ENCODE results near the gene EBF3.

Gene EBF3, protein sequence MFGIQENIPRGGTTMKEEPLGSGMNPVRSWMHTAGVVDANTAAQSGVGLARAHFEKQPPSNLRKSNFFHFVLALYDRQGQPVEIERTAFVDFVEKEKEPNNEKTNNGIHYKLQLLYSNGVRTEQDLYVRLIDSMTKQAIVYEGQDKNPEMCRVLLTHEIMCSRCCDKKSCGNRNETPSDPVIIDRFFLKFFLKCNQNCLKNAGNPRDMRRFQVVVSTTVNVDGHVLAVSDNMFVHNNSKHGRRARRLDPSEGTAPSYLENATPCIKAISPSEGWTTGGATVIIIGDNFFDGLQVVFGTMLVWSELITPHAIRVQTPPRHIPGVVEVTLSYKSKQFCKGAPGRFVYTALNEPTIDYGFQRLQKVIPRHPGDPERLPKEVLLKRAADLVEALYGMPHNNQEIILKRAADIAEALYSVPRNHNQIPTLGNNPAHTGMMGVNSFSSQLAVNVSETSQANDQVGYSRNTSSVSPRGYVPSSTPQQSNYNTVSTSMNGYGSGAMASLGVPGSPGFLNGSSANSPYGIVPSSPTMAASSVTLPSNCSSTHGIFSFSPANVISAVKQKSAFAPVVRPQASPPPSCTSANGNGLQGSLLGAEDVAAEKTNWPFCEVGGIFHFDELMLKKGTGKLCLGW

DNA sequence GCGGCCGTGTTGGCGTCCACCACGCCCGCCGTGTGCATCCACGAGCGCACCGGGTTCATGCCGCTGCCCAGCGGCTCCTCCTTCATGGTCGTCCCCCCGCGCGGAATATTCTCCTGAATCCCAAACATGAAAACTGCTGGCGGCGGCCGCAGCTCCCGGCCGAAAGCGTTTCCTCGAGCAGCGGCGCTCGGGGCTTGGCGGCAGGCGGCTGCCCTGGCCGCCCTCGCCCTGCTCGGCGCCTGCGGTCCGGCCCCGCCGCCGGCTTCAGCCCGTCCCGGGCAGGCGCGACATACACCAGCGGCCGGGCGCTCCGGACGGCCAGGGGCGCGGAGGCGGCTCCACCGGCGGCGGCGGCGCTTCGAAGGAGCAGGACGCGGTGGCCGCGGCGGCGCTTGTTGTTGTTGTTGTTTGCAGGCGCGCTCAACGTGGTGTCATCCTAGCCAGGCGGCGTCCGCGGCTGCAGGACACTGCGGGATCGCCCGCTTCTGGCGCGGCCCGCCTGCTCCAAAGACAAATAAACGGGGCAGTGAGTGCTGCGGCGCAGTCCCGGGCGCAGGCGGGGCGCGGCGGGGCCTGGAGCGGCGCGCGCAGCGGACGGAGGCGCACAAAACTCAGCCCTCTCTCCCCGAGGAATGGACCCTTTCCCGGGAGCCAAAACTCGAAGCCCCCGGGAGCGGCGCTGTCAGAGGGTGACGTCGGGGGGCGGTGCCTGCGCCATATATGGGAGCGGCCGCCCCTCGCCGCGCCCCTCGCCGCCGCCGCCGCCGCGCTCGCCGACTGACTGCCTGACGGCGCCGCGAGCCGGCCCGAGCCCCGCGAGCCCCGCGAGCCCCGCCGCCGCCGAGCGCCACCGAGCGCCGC lies at the start of gene EBF3:
EBF3 (minus strand) TSS at position 634 of the 861 bp plus-strand sequence; CDS start at position 128, 506 bp downstream.
- no peak for DNase-seq (ENCODE audit: low read depth)

- DNase-seq (ENCODE audit: low read depth) = no peak
These were observed 49.5 kb upstream of the EBF3 start for GRCh38 chr10:130013335-130014262.

DNA sequence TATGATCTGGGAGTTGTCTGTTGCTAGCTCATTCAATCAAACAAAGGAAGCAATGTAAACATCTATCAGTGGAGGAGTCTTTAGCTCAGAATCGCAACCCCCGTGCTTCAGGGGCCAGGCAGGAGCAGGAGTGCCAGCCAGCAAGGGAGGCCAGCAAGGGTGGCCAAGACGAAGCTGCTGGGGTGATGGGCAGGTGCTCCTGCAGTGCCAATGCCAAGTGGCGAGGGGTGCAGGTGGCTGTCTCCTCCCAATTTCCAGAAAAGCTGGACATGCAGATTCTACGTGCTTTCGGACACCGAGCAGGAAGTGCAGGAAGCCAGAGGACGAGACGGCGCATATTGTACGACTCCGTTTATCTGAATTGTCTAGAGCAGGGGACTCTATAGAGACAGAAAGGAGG lies 48.1 kb upstream of the EBF3 start:
- no peak for DNase-seq (ENCODE audit: low read depth)

DNA sequence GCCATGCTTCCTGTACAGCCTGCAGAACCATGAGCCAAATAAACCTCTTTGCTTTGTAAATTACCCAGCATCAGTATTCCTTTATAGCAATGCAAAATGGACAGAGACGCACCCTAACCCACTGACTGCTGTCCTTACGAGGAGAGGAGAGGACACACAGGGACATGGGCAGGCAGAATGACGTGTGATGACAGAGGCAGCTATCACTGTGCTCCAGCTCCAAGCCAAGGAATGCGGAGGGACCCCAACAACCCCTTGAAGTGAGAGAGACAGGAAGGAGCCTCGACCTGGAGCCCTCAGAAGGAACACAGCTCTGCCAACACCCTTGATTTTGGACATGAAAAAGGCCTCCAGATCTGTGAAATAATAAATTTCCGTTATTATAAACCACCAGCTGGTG lies 46.6 kb upstream of the EBF3 start:
- no peak for DNase-seq (ENCODE audit: low read depth)

- no peak for DNase-seq (ENCODE audit: low read depth)
These were observed 45.2 kb upstream of the EBF3 start for GRCh38 chr10:130009228-130009627.

DNA sequence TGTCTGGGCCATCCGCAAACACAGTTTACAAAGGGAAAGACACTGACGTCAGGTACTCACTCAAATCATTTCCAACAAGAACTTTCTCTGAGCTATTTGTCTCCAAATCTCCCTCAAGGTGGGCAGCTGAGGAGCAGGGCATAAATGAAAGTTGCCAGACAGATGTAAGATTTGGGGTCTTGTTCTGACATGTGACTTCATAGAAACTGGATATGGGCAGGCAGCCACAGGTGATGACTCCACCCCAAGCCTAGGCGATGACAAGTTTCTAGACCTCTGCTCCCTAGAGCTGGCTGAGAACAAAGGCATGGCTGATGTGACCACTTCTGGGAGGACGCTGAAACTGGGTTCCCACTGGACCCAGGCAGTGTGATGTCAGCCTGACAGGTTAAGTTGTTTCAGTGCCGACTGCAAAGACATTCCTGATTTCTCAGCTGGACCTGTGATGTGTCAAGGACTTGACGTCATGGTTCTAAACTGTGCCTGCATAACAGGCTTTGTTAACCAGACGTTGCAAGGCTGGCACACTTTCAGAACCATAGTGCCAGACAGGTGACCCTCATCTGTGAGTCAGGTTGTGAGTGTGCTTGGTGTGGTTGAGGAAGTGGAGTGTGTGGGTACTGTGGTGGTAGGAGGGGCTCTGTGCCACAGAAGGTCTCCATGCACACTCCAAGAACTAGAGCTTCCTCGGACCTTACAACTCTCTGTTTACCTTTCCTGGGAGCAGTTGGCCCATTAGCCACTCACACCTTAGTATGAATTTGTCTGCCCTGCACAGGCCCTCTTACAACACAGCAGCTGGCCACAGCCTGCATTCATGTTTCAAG lies 39.9 kb upstream of the EBF3 start:
- no peak for DNase-seq (ENCODE audit: low read depth)

DNA sequence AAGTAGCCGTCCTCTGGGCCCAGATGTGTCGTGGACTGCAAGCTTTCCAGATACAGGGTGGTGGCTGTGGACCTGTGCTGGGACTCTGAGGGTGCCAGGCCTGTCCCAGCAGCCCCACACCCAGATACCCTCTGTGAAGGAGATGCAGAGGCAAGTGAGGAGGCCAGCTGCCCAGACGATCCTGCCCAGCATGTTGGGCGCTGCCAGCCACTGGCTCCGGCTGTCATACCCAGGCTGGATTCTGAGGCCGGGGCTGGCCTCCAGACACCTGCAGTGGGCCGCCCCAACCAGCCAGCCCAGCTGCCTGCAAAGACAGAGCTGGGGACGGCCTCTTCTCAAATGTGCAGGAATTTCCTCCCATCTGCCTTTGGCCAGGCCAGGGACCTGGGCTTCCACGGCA lies 39.1 kb upstream of the EBF3 start:
- no peak for DNase-seq (ENCODE audit: low read depth)

GRCh38 chr10:130002606-130003005 lies 38.5 kb upstream of the EBF3 start:
- DNase-seq (ENCODE audit: low read depth) = no peak

- DNase-seq (ENCODE audit: low read depth) = no peak
These were observed 36.8 kb upstream of the EBF3 start for GRCh38 chr10:130000918-130001317.

GRCh38 chr10:129999140-129999539 lies 35.1 kb upstream of the EBF3 start:
- no peak for DNase-seq (ENCODE audit: low read depth)

- DNase-seq (ENCODE audit: low read depth) = no peak
These were observed 29.5 kb upstream of the EBF3 start for GRCh38 chr10:129993621-129994020.

DNA sequence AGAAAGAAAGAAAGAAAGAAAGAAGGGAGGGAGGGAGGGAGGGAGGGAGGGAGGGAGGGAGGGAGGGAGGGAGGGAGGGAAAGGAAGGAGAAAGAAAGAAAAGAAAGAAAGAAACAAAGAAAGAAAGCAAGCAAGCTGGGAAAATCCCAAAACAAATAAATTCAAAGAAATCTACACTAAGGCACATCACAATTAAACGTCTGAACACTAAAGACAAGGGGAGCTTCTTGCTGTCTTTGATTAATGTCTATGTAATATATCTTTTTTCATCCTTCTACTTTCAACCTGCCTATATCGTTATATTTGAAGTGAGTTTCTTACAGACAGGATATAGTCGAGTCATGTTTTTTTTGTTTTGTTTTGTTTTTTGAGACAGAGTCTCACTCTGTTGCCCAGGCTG lies 28.3 kb upstream of the EBF3 start:
- DNase-seq (ENCODE audit: low read depth) = no peak

GRCh38 chr10:129982825-129983224 lies 18.8 kb upstream of the EBF3 start:
- no peak for DNase-seq (ENCODE audit: low read depth)

- DNase-seq (ENCODE audit: low read depth) = no peak
These were observed 14.9 kb upstream of the EBF3 start for GRCh38 chr10:129978980-129979379.

DNA sequence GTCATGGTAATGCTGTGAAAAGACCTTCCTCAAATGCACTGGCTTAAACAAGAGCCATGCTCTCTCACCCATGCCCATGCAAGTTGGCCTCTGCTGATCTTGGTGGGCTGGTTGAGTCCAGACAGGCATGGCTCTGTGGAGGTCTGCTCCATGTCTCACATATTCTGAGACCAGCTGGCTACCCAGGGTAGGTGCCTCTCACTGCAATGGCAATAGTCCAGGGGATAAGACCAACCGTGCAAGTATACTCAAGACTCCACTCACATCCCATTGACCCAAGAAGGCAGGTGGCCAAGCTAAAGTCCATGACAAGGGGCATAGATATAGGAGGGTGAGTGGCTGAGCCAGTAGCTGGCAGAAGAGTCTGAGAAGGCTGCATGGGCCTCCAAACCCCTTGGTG lies 14.2 kb upstream of the EBF3 start:
- DNase-seq (ENCODE audit: low read depth) = no peak

- DNase-seq (ENCODE audit: low read depth) = no peak
These were observed 13.7 kb upstream of the EBF3 start for GRCh38 chr10:129977794-129978193.

DNA sequence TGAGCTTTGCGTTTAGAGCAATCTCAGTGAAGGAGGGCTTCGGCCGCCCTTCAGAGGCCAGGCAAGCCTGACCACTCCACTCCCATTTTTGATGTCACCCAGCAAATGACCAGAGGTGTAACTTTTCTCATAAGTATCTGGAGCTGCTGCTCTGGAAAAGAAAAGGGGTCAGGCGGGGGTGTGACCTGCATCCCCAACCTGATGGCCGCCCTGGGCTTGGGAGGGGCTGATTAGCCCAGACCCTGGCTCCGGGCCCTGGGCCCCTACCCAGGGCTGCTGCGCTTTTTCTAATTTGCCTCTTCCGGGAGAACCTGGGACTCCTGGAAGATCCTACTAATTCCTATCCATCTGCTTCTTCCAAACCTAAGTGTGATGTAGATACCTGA lies 9.6 kb upstream of the EBF3 start:
- no peak for DNase-seq (ENCODE audit: low read depth)

DNA sequence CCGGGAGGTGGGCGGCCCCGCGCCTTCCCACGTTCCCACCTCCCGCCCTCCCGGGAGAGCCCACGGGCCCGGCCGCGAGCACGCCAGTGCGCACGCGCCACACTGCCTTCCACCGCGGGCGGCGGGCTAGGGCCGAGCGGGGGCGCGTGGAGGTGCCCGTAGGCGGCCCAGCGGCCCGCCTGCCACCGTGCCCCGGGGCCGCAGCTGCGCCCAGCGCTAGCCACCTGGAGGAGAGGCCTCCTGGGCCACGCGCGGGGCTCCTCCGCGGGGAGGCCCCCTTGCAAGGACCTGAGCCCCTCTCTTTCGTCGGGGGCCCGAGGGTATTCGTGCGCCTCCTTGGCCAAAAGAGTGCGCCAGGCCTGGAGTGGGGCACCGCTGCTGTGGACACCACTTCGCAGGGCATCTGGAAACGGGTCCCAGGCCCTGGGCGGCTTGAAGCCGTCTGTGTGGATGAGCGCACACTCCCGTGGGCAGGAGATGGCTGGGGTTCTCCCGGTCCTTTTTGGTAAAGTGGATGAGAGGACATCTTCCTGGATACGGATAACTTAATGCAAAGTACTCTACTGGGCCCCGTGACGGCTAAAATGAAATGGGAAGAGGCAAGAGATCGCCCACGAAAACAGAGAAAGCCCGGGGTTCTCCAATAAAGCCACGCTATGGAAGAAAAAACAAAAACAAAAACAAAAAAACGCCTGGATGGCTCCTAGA lies 9.0 kb upstream of the EBF3 start:
- no peak for DNase-seq (ENCODE audit: low read depth)

DNA sequence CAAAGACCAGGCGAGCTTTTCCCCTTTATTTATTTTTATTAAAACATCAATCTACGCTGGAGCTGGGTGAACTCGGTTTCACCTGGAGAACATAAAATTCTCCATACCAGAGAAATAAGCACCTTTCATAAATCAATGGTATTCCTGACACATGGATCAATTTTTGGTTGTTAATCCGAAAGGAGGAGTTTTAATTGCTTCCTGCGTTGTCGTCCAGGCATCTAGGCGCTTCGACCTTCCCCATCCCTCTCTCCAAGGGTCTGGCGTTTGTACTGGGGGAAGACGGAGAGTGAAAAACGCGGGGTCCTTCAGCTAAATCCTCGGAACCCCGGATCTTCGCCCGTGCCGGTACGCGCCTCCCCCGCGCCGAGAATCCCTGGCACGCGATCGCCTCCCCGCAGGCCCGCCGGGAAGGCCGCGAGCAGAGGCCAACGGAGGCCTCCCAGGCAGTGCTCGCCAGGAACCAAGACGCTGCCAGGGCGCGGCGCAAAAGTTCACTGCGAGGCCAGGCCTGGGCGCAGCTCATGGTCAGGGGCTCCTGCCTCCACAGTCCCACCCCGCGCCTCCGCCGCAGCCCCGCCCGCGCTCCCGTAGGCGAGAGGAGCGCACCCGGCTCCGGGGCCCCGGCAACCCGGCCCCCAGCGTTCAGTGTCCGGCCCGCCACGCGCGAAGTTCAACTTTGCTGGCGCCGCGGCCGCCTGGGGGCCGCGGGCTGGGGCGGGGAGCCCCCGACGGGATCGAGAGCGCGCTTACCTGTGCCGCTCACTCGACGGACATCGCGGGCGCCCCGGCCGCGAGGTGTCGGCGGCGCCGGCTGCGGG lies 8.3 kb upstream of the EBF3 start:
- no peak for DNase-seq (ENCODE audit: low read depth)
